Gastrocnemius medialis (tissue), 4 donors: ENCODE data around the gene ZAP70.

Experiments
- CTCF ChIP-seq, 5 experiments: fragments of 450-650 bp in 3 of 5; fragments of 200-600 bp in 2 of 5; sonication (generic) in 2 of 5; IDR thresholded peaks in 4 of 5; conservative IDR thresholded peaks in 1 of 5; 1 replicate in 4 of 5; 2 replicates in 1 of 5; pipeline ENCODE4 v1.5.1; 2016 to 2019; ENCODE audit warnings: antibody characterized with exemption in 5 of 5, mild to moderate bottlenecking in 3 of 5, moderate library complexity in 3 of 5
- POLR2A ChIP-seq, 2 donors: fragments of 450-650 bp; IDR thresholded peaks; one replicate each; pipeline ENCODE4 v1.6.1; 2017; ENCODE audit warnings: antibody characterized with exemption in 2 of 2, mild to moderate bottlenecking in 2 of 2, moderate library complexity in 2 of 2

GRCh38 chr2:97735161-97735561 lies 21.8 kb downstream of the ZAP70 start:
- TF ChIP-seq CTCF (IDR thresholded peaks at IDR 0.05 in 4 of 5, conservative IDR thresholded peaks at IDR 0.05 in 1 of 5) (no peak), POLR2A (IDR thresholded peaks at IDR 0.05) (no peak)
